Posterior cingulate gyrus (tissue), 11 donors: Measurements from ENCODE around the gene ADAM19.
A peak's percentile ranks its signal among the peaks of the same experiment; 100 is the strongest.

ENCODE experiments used
- DNase-seq, 10 donors: peaks; one replicate each; pipeline versions ENCODE4 v3.0.0 to v3.0.0-alpha.2; 2020 to 2021; ENCODE audit warnings: mixed read lengths in 3 of 10
- intact Hi-C: fragments of 100-400 bp; cut with DNase I; formaldehyde crosslinking; loops from one replicate; pipeline ENCODE4 v1.15.1; 2023

ADAM19 gene

GRCh38 chr5:157563929-157564716 lies 11.5 kb downstream of the ADAM19 start:
- intact Hi-C loops, result no loop called here
- peak in 1 of 10 donors; percentile 82 for DNase-seq

GRCh38 chr5:157563373-157563928 lies 12.1 kb downstream of the ADAM19 start:
- peak in 5 of 10 donors; percentile 45 to 92 (median 54) for DNase-seq
- intact Hi-C loops, result no loop called here

GRCh38 chr5:157562111-157562581 lies 13.4 kb downstream of the ADAM19 start:
- peak in 3 of 10 donors; percentile 42 to 88 (median 86) for DNase-seq
- intact Hi-C loops, result no loop called here

GRCh38 chr5:157561110-157561509 lies 14.5 kb downstream of the ADAM19 start:
- peak in 2 of 10 donors; percentile 48 to 89 for DNase-seq
- intact Hi-C loops, result no loop called here

- DNase-seq, result no peak
- intact Hi-C loops, result no loop called here
These were observed 16.3 kb downstream of the ADAM19 start for GRCh38 chr5:157559301-157559700.

GRCh38 chr5:157558681-157559080 lies 16.9 kb downstream of the ADAM19 start:
- DNase-seq, result no peak
- intact Hi-C loops, result no loop called here

- intact Hi-C loops, result no loop called here
- no peak for DNase-seq
These were observed 17.5 kb downstream of the ADAM19 start for GRCh38 chr5:157558041-157558595.

- intact Hi-C loops, result no loop called here
- DNase-seq, result no peak
These were observed 18.8 kb downstream of the ADAM19 start for GRCh38 chr5:157556615-157557418.

- intact Hi-C loops, result no loop called here
- DNase-seq, result no peak
These were observed 20.4 kb downstream of the ADAM19 start for GRCh38 chr5:157555037-157555640.

- intact Hi-C loops, result no loop called here
- DNase-seq, result no peak
These were observed 21.2 kb downstream of the ADAM19 start for GRCh38 chr5:157554179-157555036.

- intact Hi-C loops, result no loop called here
- no peak for DNase-seq
These were observed 22.9 kb downstream of the ADAM19 start for GRCh38 chr5:157552650-157553049.

- intact Hi-C loops, result no loop called here
- DNase-seq, result no peak
These were observed 24.9 kb downstream of the ADAM19 start for GRCh38 chr5:157550663-157551062.

GRCh38 chr5:157549954-157550549 lies 25.5 kb downstream of the ADAM19 start:
- intact Hi-C loops, result no loop called here
- no peak for DNase-seq

GRCh38 chr5:157549283-157549629 lies 26.3 kb downstream of the ADAM19 start:
- intact Hi-C loops, result no loop called here
- DNase-seq, result no peak

GRCh38 chr5:157548513-157549282 lies 26.9 kb downstream of the ADAM19 start:
- peak in 1 of 10 donors; percentile 46 for DNase-seq
- intact Hi-C loops, result no loop called here

GRCh38 chr5:157547941-157548512 lies 27.5 kb downstream of the ADAM19 start:
- DNase-seq, result no peak
- intact Hi-C loops, result no loop called here

GRCh38 chr5:157546456-157547100 lies 29.0 kb downstream of the ADAM19 start:
- intact Hi-C loops, result no loop called here
- no peak for DNase-seq
